HG03439 (cell line): ENCODE data around the gene PTTG1IP.

ENCODE experiments used
- ATAC-seq: cut with Tn5 transposase; IDR thresholded peaks from one replicate; pipeline ENCODE4 v1.9.1; 2021; ENCODE audit warnings: mild to moderate bottlenecking, moderate library complexity; ENCODE audit not compliant: unreplicated experiment

Gene PTTG1IP

GRCh38 chr21:44805859-44806258 is 67.6 kb downstream of the PTTG1IP start:
- ATAC-seq: no peak

- no peak for ATAC-seq
Measured at GRCh38 chr21:44805226-44805625, 68.3 kb downstream of the PTTG1IP start.

- ATAC-seq: no peak
Measured at GRCh38 chr21:44804762-44805161, 68.7 kb downstream of the PTTG1IP start.

GRCh38 chr21:44803651-44804050 is 69.8 kb downstream of the PTTG1IP start:
- ATAC-seq: no peak

DNA sequence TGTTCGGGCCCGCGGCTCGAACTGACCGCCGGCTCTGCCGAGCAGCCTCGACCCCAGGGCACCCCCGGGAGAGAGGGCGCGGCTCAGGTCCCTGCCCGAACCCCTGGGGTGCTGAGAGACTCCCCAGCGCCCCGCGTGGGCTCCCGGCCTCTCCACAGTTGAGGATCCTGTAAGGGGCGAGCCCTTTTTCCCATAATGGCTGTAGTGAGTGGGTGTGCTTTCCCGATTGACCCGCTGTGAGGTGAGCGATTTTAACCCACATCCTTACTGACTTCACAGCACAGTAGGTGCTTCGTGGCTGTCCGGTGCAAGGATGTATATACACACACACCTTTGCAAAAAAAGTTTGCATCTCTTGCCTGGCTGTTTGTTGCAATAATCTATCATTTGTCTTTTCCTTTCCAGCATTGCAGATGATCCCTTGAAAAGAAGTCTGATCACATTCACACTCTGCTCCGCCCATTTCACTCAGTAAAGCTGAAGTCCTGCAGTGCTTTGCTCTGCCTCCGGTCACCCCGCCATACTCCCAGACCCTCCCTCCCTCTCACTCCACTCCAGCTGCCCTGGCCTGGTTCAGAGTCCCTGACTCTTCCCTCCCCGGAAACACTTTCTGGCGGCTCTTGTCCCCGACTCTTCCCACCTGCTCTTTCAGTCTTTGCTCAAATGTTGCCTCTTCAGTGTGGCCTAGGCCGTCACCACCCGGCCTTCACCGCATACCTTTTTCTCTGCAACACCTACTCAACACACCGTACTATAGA is 70.9 kb downstream of the PTTG1IP start:
- ATAC-seq: peak; percentile 8

- ATAC-seq: peak; percentile 79
Measured at GRCh38 chr21:44801468-44802395, 71.8 kb downstream of the PTTG1IP start, which contains the start of gene UBE2G2. UBE2G2 (minus strand) TSS chr21:44801820; CDS start chr21:44801748, 72 bp downstream.

- no peak for ATAC-seq
Measured at GRCh38 chr21:44800971-44801467, 72.5 kb downstream of the PTTG1IP start.

DNA sequence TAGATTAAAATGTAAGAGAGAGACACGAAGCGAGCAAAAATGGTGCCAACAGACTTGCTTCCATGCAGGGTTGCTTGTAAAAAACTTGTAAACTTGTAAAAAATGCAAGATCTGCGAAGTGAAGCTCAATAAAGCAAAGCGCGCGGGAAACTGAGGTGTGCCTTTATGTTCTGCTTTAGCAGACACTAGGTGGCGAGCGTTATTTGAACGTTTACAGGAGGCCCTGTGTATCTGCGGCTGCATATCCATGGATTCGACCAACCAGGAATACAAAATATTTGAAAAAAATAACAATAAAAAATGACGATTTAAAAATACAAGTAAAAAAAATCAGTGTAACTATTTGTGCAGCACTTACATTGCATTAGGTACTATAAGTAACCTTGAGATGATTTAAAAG is 73.4 kb downstream of the PTTG1IP start:
- no peak for ATAC-seq

GRCh38 chr21:44799646-44800045 is 73.8 kb downstream of the PTTG1IP start:
- ATAC-seq: no peak
